Chondrocyte (in vitro differentiated cells): Measurements from ENCODE around the gene GAGE1. TPM values are rescaled to one million over a fixed set of nuclear protein-coding genes. Genes with fewer than 3 reads are reported as not detected.
"Not testable (repeated sequence)": the region's sequence is repeated elsewhere in the genome, so short reads cannot be mapped to it uniquely, and the experiment has no call there.

Experiments
- DNase-seq: peaks from one replicate; pipeline ENCODE4 v3.0.0; 2021; ENCODE audit warnings: mixed read lengths, low spot score
- H3K27ac Mint-ChIP-seq: one replicate; pipeline ENCODE4 v1.8.0; 2021; ENCODE audit warnings: mild to moderate bottlenecking, moderate library complexity, mixed read lengths; ENCODE audit not compliant: unreplicated experiment
- H3K27me3 Mint-ChIP-seq: 2 replicates; pipeline ENCODE4 v1.8.0; 2021; ENCODE audit warnings: low read depth, mixed read lengths
- H3K36me3 Mint-ChIP-seq: 2 replicates; pipeline ENCODE4 v1.8.0; 2021; ENCODE audit warnings: low read depth, mixed read lengths
- H3K4me1 Mint-ChIP-seq: 2 replicates; pipeline ENCODE4 v1.8.0; 2021; ENCODE audit warnings: low read depth, mild to moderate bottlenecking, mixed read lengths
- H3K4me3 Mint-ChIP-seq: one replicate; pipeline ENCODE4 v1.8.0; 2021; ENCODE audit warnings: mild to moderate bottlenecking, moderate library complexity, mixed read lengths; ENCODE audit not compliant: unreplicated experiment
- H3K9me3 Mint-ChIP-seq: 2 replicates; pipeline ENCODE4 v1.8.0; 2021; ENCODE audit warnings: low read depth, mixed read lengths
- long read RNA-seq: library from polyadenylated mRNA; stranded (forward); transcript quantifications from one replicate; pipeline ENCODE4 v2.0.0, GENCODE V29; 2021
- total RNA-seq: library from RNA; stranded (reverse); gene quantifications from 3 replicates; pipeline ENCODE4 v1.2.1, GENCODE V29; 2021

The GAGE1 gene, protein sequence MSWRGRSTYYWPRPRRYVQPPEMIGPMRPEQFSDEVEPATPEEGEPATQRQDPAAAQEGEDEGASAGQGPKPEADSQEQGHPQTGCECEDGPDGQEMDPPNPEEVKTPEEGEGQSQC
- total RNA-seq, result not detected in 3 replicates
- long read RNA-seq, result 0 reads

DNA sequence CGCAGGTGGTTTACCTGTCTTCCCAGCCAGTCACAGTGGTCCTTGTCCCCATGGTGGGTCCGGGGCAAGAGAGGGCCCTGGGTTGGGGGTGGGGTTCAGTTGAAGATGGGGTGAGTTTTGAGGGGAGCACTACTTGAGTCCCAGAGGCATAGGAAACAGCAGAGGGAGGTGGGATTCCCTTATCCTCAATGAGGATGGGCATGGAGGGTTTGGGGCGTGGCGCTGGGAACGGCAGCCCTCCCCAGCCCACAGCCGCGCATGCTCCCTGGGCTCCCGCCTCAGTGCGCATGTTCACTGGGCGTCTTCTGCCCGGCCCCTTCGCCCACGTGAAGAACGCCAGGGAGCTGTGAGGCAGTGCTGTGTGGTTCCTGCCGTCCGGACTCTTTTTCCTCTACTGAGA, at the start of gene GAGE1:
Gene GAGE1, plus strand, starts transcription at position 301 of the 400 bp plus-strand sequence. CDS start 1,155 bp downstream, outside the sequence.
- not testable (repeated sequence) for H3K4me1 Mint-ChIP-seq, H3K27me3 Mint-ChIP-seq, H3K4me3 Mint-ChIP-seq, H3K27ac Mint-ChIP-seq, H3K9me3 Mint-ChIP-seq, H3K36me3 Mint-ChIP-seq, DNase-seq

DNA sequence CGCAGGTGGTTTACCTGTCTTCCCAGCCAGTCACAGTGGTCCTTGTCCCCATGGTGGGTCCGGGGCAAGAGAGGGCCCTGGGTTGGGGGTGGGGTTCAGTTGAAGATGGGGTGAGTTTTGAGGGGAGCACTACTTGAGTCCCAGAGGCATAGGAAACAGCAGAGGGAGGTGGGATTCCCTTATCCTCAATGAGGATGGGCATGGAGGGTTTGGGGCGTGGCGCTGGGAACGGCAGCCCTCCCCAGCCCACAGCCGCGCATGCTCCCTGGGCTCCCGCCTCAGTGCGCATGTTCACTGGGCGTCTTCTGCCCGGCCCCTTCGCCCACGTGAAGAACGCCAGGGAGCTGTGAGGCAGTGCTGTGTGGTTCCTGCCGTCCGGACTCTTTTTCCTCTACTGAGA, 47.8 kb upstream of the GAGE1 start, which contains the start of gene GAGE12E:
Gene GAGE12E, plus strand, starts transcription at position 301 of the 400 bp plus-strand sequence. CDS start 1,155 bp downstream, outside the sequence.
- not testable (repeated sequence) for H3K27ac Mint-ChIP-seq, H3K4me3 Mint-ChIP-seq, H3K9me3 Mint-ChIP-seq, H3K4me1 Mint-ChIP-seq, DNase-seq, H3K27me3 Mint-ChIP-seq, H3K36me3 Mint-ChIP-seq

DNA sequence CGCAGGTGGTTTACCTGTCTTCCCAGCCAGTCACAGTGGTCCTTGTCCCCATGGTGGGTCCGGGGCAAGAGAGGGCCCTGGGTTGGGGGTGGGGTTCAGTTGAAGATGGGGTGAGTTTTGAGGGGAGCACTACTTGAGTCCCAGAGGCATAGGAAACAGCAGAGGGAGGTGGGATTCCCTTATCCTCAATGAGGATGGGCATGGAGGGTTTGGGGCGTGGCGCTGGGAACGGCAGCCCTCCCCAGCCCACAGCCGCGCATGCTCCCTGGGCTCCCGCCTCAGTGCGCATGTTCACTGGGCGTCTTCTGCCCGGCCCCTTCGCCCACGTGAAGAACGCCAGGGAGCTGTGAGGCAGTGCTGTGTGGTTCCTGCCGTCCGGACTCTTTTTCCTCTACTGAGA, 38.3 kb upstream of the GAGE1 start, which contains the start of gene GAGE12F:
Gene GAGE12F, plus strand, starts transcription at position 301 of the 400 bp plus-strand sequence. CDS start 1,155 bp downstream, outside the sequence.
- not testable (repeated sequence) for H3K27me3 Mint-ChIP-seq, H3K27ac Mint-ChIP-seq, DNase-seq, H3K36me3 Mint-ChIP-seq, H3K4me1 Mint-ChIP-seq, H3K9me3 Mint-ChIP-seq, H3K4me3 Mint-ChIP-seq

DNA sequence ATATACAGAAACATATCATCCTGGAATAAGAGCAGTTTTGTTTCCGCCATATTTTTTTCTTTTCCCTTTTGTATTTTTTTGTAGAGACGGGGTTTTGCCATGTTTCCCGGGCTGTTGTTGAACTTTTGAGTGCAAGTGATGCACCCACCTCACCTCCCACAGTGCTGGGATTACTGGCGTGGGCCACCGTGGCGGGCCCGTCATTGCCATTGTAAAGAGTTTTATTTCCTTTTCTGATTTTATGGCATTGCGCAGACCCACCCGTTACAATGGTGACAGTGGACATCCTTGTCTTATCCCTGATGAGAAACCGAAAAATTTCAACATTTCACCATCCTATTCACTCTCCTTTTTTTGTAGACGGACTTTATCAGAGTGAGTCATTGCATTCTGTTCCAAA, 30.1 kb upstream of the GAGE1 start:
- not testable (repeated sequence) for H3K27me3 Mint-ChIP-seq, H3K36me3 Mint-ChIP-seq, H3K4me1 Mint-ChIP-seq, H3K9me3 Mint-ChIP-seq, H3K27ac Mint-ChIP-seq, DNase-seq, H3K4me3 Mint-ChIP-seq

DNA sequence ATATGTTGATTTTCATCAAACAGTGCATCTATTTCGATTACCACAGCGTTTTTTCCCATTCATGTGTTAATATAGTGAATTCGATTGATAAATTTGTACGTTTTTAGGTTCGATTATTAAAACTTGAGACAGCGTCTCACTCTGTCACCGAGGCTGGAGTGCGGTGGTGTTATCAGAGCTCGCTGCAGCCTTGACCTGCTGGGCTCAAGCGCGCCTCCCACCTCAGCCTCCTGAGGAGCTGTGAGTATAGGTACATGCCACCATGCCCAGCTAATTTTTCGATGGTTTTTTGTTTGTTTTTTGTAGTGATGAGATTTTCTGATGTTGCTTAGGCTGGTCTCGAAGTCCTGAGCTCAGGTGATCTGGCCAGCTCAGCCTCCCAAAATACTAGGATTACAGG, 29.7 kb upstream of the GAGE1 start:
- DNase-seq, H3K4me3 Mint-ChIP-seq, H3K27me3 Mint-ChIP-seq, H3K36me3 Mint-ChIP-seq, H3K9me3 Mint-ChIP-seq, H3K4me1 Mint-ChIP-seq, H3K27ac Mint-ChIP-seq: not testable (repeated sequence)

DNA sequence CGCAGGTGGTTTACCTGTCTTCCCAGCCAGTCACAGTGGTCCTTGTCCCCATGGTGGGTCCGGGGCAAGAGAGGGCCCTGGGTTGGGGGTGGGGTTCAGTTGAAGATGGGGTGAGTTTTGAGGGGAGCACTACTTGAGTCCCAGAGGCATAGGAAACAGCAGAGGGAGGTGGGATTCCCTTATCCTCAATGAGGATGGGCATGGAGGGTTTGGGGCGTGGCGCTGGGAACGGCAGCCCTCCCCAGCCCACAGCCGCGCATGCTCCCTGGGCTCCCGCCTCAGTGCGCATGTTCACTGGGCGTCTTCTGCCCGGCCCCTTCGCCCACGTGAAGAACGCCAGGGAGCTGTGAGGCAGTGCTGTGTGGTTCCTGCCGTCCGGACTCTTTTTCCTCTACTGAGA, 28.7 kb upstream of the GAGE1 start, which contains the start of gene GAGE12G:
Gene GAGE12G, plus strand, starts transcription at position 301 of the 400 bp plus-strand sequence. CDS start 1,155 bp downstream, outside the sequence.
- not testable (repeated sequence) for H3K27ac Mint-ChIP-seq, DNase-seq, H3K4me3 Mint-ChIP-seq, H3K27me3 Mint-ChIP-seq, H3K36me3 Mint-ChIP-seq, H3K9me3 Mint-ChIP-seq, H3K4me1 Mint-ChIP-seq

DNA sequence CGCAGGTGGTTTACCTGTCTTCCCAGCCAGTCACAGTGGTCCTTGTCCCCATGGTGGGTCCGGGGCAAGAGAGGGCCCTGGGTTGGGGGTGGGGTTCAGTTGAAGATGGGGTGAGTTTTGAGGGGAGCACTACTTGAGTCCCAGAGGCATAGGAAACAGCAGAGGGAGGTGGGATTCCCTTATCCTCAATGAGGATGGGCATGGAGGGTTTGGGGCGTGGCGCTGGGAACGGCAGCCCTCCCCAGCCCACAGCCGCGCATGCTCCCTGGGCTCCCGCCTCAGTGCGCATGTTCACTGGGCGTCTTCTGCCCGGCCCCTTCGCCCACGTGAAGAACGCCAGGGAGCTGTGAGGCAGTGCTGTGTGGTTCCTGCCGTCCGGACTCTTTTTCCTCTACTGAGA, 19.2 kb upstream of the GAGE1 start, which contains the start of gene GAGE12H:
Gene GAGE12H, plus strand, starts transcription at position 301 of the 400 bp plus-strand sequence. CDS start 1,155 bp downstream, outside the sequence.
- H3K27ac Mint-ChIP-seq, H3K36me3 Mint-ChIP-seq, H3K27me3 Mint-ChIP-seq, H3K4me1 Mint-ChIP-seq, H3K4me3 Mint-ChIP-seq, DNase-seq, H3K9me3 Mint-ChIP-seq: not testable (repeated sequence)

DNA sequence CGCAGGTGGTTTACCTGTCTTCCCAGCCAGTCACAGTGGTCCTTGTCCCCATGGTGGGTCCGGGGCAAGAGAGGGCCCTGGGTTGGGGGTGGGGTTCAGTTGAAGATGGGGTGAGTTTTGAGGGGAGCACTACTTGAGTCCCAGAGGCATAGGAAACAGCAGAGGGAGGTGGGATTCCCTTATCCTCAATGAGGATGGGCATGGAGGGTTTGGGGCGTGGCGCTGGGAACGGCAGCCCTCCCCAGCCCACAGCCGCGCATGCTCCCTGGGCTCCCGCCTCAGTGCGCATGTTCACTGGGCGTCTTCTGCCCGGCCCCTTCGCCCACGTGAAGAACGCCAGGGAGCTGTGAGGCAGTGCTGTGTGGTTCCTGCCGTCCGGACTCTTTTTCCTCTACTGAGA, 9.6 kb upstream of the GAGE1 start, which contains the start of gene GAGE2A:
Gene GAGE2A, plus strand, starts transcription at position 301 of the 400 bp plus-strand sequence. CDS start 1,155 bp downstream, outside the sequence.
- H3K4me3 Mint-ChIP-seq, H3K27me3 Mint-ChIP-seq, DNase-seq, H3K27ac Mint-ChIP-seq, H3K36me3 Mint-ChIP-seq, H3K9me3 Mint-ChIP-seq, H3K4me1 Mint-ChIP-seq: not testable (repeated sequence)

DNA sequence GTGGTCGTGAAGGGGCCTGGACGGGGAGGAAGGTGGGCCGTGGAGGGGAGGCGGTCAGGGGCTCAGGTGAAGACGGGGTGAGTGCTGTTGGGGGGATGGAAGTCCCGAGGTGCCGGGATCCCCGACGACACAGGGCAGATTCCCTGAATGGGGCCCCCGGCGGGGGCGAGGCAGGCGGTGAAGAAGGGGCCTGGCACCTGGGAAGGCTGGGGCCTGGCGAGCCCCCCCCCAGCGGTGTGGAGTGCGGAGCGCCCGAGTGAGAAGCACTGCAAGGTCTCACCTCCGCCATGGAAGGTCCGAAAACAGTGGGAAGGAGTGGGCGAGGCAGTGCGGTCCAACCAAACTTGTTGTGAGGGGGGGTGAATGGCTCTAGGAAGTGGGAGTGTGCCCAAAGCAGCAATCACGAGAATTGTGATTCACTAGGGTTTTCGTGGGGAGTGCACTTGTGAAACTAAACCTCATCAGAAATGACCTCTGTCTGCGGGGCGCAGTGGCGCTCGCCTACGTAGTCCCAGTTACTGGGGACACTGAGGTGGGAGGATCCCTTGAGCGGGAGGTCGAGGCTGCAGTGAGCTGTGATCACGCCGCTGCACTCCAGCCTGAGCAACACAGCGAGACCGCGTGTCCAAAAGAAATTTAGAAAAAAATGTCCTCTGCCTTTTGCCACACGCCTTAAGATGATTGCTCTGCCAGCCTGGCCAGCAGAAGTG, 8.9 kb upstream of the GAGE1 start:
- not testable (repeated sequence) for H3K27me3 Mint-ChIP-seq, H3K4me3 Mint-ChIP-seq, H3K36me3 Mint-ChIP-seq, H3K9me3 Mint-ChIP-seq, H3K27ac Mint-ChIP-seq, H3K4me1 Mint-ChIP-seq
- DNase-seq, result peak; percentile 100

DNA sequence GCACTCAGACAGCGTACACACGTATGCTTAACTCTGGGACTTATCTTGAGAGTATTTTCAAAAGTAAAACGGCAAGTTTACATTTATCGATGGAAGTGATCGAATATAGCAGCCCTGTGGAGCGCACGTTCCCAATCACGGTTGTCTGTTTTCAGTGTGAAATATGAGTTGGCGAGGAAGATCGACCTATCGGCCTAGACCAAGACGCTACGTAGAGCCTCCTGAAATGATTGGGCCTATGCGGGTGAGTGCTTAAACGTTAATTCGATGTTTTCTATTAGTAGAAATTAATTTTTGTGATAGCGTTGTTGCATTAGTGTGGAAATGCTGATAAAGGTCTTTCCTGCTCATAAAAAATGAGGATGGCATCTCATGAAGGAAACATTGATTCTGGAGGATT, 8.3 kb upstream of the GAGE1 start:
- H3K27me3 Mint-ChIP-seq, H3K4me3 Mint-ChIP-seq, H3K4me1 Mint-ChIP-seq, H3K36me3 Mint-ChIP-seq, H3K9me3 Mint-ChIP-seq, H3K27ac Mint-ChIP-seq: not testable (repeated sequence)
- DNase-seq, result peak; percentile 58
